Measurements from ENCODE around the gene AMFR.

Gene AMFR

DNA sequence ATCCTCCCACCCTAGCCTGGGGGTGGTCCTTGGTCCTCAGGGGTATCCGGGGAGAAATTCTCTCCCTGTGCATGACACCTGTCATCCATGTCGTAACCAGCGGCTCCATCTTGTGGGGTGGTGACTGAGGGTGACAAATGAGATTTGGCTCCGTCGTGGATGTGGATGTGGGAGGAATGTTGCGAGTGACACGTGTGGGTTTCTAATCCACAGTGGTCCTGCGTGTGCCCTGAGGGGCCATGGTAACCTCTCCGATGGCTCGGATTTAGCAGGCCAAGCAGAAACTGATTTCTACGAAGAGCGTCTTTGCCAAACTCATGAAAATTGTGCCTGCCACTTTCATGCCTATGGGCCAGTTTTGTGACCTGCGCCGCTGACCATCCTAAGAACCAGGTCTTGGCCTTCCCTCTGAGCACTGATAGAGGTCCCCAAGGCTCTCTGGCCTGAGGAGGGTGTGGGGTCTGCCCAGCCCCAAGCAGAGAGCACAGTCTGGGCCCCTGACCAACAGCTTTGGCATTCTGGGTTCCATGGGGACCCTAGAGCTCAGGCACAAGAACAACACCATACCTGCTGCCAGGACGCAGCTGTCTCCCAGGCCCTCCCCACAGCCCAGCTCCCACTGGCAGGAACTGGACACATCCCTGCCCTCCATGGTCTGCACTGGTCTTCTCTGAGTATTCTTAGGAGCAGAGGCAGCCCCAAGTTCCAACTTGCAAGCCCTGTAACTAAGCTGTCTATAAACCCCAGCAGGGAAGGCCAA lies 79.0 kb downstream of the AMFR start:
- no peak for DNase-seq

DNA sequence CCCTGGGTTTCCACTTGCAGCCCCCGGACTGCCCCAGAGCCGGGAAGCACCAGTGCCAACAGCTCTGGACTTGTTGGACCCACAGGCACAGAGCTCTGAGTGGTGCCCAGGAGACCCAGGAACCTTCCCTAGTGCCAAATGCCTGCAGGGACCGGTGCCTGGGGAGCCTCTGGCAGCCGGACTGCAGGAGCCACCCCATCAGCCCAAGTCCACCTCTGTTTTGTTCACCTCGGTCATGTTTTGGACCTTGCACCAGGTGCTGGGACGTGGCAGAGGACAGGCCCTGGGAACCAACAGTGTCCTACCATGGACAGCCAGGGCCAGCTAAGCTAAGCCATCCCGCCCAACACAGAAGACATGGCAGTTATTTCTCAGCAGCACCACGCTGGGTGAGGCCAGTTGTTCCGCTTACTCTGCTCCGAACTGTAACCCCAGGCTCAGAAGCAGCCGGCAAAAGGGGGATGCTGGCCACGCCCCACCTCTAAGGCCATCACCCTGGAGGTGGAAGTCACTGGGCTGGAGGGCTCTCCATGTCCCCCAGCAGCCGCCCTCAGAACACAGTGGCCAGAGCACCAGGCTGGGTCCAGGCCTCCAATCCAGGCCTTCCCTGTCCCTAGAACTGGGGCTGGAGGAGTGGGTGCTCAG lies 79.8 kb downstream of the AMFR start:
- no peak for DNase-seq

DNA sequence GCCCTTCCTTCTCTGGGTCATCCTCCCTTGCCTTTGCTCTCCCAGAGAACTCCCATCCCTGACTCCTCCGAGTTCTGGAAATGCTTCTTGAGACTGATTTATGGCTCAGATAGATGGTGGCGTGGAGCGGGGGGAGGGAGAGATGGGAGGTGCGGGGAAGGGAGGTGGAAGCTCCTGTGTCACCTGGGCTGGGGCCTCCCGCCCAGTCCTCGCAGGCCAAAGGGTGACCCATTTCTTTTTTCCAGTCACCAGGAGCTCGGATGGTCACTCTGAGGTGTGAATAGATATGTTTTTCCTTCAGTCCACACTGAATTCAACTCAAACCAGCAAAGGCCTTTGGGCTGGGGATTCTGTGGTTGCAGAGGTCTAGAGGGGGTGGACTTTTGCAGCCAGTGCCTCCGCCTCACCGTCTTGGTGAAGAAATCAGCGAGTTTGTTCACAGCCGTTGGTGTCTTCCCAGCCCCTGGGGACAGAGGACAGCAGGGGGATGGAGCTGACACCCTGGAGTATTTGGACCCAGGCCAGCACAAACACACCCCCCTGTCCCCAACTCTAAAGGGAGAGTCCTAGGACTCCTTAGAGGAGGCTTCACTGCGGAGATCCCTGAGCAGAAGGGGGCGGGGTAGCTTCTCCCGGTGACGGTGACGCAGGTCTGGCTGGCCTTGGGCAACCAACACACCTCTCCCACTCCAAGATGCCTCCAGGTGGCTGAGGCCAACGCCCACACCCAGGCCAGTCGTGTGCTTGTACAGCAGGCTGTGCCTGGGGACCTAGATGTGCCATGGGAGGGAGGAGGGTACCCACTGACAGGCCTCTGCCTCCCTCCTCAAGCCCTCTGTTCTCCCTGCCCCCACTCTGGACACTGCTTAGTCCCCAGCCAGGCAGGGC lies 80.6 kb downstream of the AMFR start:
- DNase-seq, result no peak

DNA sequence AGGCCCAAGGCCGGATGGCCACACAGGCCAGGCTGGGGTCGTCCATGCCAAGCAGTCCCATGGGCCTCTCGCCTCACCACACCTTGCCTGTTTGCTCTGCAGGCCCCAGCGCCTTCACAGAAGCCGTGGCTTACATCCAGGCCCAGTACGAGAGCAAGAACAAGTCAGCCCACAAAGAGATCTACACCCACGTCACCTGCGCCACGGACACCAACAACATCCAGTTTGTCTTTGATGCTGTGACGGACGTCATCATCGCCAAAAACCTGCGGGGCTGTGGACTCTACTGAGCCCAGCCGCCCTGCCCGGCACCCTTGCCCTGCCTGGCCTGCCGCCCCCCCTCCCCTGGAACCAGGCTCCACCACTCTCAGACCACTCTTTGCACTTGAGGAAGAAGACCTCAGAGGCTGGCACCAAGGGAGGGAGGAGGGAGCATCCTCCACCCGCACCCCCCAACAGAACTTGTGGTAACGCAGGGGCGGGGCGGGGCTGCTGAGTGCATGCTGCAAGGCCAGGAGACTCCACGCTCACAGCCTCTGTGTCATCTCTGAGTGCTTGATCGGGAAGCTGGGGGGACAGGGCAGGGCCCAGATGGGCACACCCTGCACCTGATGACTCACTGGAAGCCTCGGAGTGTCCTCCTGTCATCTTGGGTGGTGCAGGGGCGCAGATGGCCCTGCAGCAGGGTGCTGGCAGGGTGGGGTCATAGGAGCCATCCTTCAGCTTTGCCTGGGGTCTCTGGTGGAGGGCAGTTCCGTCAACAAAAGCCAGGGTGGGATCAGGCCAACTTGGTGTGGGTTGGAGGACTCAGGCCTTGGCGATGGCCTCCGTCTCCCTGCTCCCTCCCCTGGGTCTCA lies 81.5 kb downstream of the AMFR start:
- no peak for DNase-seq

DNA sequence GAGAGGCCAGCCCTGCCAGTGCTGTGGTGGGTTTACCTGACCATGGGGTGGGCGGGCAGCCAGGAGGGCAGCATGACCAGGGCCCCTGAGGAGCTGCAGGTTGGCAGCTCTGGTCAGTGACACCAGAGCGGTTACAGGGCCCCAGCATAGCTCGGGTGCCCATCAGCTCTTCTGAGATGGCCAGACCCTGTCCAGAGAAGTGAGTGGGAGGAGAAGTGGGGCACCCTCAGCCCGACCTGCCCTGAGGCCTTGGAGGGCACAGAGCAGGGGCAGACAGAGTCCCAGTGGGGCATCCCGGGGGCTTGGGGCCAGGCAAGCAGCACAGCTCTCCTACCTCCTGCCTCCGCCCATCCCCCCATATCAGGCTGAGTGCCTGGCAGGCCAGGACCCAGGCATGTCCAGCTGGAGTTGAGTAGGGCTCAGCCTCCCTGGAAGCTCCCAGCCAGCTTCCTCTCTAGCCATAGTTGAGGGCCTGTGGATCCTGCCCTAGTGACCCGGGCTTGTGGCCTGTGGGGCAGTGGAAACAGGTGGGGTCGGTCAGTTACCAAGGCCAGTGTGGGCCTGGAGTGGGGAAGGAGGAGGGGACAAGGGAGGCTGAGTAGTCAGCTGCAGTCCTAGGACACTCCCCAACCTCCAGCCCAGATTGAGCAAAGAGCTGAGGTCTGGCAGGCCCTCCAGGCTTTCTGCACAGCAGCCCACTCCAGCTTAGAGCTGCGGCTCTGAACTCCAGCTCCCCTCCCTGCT lies 83.5 kb downstream of the AMFR start:
- no peak for DNase-seq

DNA sequence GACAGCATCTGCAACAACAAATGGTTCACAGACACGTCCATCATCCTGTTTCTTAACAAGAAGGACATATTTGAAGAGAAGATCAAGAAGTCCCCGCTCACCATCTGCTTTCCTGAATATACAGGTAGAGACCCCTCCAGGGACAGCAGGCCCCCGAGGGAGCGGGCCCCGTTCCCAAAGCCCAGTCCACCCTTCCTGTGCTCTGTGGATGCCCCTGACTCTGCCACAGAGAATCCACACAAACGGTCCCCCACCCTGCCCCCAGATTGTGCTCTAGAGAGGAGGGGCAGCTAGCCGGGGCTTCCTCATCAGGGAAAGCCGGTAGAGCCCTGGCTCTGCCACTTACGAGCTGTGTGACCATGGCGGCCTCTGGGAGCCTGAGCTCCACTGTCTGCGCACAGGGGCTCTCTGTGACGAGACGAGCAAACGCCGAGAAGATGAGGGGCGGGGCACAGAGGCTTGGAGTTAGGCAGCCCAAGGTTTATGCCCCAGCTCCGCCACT lies 84.4 kb downstream of the AMFR start:
- no peak for DNase-seq

DNA sequence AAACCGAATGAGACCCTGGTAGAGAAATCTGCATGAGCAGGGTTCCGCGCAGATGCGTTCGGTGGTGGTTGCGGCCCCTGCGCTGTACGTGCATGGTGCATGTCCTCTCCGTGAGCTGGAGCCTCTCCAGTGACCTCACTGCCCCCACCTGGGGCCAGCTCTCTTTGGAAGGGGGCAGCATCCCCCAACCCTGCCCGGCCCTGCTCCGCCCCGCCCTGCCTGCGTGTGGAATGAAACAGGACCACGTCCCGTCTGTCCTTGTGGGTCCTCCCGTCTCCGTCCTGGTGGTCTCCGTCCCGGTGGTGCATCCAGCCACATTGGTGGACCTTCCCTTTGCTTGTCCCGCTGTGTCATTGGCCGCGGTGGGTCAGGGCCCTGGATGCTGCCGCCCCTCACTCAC lies 84.9 kb downstream of the AMFR start:
- no peak for DNase-seq

DNA sequence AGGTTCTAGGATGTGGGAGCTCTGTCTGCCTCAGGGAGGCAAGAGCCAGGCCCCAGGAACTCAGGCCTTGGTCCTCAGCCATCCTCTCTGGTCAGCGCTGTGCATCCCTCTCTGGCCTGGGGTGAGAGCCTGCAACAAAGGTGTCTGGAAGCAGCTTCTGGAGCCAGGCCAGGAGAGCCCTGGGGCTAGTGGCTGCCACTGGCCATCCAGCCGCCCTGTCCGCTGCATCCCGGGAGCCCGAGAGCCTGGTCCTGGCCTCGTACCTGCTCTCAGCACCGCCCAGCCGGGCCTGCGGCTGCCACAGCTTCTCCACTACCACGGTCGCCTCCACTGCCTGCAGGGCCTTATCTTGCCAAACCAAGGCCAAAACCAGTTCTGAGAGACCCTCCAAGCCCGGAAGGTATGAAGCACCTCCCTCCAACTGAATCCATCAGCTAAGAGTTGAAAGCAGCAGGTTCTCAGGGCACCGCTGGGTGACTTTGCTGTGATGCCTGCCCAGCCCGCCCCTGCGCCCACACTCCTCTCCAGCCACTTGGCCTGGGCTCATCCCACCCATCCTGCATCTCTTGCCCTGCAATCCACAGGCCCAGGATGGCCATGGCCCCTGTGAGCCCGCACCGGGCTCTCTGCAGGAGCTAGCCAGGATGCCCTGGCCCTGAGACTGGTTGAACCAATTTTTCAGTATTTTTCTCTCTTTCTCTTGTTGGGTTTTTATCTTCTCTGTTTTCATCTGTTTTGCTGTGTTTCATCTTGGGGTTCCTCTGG lies 85.7 kb downstream of the AMFR start:
- no peak for DNase-seq

DNA sequence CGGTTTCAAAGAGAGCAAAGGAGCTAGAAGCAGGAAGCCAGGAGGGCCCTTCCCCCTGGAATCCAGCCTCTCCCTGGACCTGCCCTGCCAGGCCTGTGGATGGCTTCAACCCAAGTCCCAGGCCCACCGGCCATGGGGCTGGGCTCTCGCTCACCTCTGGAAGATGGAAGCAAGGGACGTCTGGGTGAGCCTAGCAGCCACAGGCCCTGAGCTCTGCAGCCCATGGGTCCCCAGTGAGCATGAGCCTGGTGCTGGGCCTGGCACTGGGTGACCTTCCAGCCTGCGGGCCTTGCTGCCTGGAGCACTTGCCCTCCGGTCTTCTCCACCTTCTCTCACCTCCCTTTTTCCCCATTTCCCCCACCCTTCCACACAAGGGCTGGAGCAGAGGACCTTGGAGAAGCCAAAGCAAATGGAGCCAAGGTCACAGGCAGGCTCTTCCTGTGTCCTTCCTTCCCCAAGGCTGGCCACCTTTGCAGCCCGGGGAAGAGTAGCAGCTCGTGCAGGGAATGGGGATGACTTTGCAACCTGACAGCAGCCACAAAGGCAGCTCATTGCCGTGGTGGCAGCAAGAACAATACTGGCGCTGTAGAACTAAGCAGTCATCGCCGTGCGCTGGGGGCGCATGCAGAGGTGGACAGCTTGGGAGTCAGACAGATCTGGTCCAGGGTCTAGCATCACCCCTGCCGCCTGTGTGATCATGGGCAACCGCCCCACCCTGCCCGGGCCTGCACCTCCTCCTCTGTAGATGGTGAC lies 86.6 kb downstream of the AMFR start:
- no peak for DNase-seq

DNA sequence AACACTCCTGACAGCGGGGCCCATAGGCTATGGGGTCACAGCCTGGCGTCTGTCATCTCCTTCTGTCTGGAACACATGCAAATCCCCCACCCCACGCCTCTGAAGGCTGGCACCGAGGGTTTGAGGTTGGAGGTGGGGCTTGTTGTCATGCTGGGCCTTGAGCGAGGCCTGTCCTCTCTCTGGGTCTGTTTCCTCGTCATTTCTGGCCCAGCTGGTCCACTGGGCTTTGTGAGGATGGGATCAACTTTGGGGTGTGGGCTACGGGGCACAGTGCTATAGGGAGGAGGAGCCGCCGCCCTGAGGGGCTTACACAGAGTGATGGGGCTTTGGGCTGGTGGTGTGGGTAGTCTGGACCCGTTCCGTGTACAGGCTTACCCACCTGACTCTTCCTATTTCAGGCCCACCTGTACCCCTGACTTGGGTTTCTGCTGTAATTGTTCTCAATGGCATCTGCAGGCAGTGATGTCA lies 87.5 kb downstream of the AMFR start:
- DNase-seq, result no peak

DNA sequence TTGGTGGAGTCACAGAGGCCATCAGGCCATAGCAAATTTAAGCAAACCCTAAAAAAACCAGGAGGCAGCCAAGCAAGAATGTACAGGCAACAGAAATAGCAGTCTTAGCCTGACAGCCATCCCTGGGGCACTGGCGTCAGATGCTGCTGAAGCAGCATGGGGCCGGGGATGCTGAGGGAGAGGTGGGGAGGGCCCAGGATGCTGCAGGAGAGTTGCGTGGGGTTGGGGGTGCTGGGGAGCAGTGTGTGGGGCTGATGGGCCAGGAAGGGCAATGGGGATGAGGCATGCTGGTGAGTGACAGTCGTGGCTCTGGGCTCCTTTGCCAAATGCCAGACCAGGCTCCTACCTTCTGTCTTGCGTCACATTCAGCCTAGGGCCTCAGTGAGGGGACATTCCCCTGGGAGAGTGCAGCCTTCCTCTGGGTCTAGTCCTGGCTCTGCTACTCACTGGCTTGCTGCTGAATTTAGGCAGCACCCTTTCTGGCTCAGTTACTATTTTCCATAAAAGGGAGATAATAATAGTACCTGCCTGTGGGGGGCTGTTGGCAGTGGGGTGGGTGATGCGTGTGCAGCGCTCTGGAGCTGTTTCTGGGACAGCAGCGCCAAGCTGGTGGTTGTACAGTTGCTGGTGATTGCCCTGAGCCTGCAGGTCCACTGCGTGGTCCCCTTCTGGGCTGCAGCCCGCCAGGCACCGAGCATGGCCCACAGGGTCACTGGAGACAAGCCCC lies 88.1 kb downstream of the AMFR start:
- no peak for DNase-seq

DNA sequence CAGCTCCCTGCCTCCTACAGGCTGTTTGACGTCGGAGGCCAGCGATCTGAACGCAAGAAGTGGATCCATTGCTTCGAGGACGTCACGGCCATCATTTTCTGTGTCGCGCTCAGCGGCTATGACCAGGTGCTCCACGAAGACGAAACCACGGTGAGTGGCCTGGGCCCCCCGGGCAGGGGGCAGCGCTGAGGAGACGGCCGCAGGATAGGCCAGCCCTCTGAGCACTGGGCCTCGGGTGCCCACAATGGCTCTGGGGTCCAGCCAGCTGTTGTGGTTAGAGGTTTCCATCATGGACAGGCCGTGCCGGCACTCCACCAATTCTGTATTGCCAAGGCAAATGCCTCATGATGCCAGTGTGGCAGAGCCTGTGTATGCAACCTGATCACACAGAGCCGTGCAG lies 88.6 kb downstream of the AMFR start:
- DNase-seq, result no peak

DNA sequence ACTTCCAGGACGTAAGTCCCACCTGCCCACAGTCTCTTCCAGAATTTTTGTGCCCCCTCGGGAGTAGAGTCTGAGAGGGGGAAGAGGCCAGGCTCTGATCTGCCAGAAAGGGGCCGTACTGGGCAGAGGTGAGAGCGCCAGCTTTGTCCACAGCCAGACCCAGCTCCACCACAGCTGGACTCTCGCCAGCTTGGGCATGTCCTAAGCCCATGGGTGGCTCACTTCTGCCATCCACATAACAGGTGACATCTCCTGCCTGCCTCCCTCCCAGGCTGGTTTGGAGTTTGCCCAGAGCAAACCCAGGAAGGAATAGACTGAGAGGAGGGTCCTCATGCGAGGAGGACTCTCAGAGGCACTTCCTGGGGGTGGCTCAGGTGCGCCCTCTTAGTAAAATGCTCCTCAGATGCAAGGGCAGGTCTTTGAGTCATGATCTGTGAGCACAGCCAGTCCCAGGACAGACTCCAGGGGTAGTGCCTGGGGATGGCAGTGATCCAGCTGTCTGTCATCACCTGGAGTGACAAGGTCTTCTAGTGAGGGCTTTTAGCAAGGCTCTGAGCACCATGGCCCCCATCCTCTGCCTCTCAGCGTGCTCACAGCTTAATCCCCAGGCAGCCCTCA lies 89.2 kb downstream of the AMFR start:
- no peak for DNase-seq

DNA sequence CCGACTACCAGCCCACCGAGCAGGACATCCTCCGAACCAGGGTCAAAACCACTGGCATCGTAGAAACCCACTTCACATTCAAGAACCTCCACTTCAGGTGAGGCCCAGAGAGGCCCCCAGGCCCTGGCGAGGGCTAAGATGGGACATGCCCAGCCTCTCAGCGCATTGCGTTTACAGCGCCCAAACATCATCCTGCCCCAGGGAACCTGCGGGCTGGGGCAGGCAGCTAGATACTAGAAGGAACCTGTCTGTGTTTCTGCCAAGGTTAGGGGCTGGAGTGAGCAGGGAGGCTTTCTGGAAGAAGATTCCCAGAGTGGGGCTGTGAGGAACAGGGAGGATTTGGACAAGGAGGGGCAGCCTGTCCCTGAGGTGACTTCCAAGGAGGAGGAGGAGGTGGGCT lies 90.6 kb downstream of the AMFR start:
- DNase-seq, result no peak

DNA sequence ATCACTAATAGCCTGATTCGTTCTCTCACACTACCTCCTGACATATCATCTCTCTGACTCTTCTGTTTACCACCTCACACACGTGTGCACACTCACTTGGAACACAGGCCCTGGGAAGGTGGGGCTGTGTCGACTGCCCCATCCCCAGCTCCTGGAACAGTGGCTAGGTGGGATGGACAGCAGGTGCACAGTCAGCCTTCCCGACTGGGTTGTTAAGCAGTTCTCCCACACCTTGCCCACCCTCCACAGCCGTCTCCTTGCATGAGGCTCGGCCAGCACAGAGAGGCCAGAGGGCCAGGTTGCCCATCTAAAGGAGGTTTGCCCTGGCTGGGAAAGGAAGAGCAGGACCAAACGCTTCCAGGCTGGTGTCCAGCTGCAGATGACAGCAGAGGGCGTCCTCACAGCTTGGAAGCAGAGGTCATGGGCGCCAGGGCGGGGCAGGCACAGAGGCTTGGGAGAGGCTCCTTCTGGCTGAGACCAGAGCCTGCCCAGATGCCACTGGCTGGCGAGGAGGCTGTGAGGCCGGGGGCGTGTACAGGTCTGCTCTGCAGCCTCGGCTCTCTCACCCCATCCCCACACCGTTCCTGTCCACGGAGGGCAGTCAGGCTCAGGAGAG lies 92.8 kb downstream of the AMFR start:
- DNase-seq, result no peak

DNA sequence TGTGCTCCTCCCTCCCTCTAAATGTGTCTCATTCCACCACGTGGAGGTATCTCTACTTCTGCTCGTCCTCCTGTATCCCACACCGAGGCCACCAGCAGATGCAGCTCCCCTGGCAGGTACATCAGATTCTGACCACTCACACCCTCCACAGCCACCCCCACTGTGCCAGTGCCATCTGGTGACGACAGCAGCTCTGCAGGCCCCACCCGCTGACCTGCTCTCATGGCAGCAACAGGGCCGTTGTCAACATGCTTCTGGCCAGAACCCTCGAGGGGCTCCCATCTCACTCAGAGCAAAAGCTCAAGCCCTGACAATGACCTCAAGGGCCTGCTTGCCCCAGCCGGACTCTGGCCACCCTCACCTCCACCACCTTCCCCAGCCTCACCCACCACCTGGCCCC lies 93.4 kb downstream of the AMFR start:
- DNase-seq, result no peak

DNA sequence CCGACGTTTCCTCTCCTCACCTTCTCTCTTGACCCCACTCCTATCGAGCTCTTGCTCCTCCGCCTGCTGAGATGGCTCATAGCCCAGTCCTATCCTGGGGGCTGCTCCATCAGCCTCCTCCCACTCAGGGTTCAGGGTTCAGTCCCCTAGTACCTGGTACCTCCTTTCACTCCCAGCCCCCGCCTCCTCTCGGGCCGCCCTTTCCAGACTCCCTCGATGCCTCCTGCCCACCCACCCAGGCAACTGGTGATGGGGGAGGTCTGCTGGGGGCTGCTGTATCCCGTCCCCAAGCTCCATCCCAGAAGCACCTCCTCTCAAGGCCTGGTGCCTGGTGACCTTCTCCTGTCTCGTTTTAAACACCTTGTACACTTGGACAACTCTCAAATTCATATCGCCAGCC lies 93.9 kb downstream of the AMFR start:
- no peak for DNase-seq

DNA sequence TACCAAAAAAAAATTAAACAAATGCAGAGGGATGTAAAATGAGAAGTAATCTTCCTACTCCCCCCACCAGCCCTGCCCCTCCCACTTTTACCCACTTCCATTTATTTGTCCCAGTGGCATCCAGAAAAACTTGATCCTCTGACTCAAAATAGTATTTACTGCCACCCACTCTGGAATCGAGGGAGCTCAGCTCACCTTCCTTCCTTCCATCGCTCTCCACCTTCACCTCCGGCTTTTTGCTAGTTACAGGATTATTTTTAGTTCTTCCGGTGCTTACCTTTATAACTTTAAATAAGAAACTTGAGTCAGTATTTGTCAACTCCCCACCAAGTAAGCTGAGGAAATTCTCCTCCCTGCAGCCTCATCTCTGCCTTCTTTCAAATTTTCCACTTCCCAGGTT lies 94.9 kb downstream of the AMFR start:
- DNase-seq, result no peak

DNA sequence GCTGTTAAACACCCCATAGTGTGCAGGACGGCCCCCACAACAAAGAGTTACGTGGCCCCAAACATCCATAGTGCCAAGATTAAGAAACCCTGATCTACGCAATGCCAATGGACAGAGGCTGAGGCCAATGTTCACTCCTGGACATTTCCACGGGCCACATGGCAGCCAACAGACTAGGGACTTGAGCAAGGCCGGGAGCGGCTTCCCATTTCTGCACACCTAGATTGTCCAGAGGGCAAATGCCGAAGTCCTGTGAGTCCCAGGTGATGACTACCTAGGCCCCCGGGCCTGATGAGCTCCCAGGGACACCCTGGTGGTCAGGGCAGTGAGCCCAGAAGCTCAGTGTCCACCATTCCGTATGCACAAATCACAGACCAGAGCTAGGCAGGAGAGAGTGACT lies 95.5 kb downstream of the AMFR start:
- DNase-seq, result no peak

Data from NCI-H446 (cell line).